Retinal pigment epithelial cell (primary cell): ENCODE data around the gene C1orf210.

Source experiments
- DNase-seq: peaks from one replicate; pipeline ENCODE4 v3.0.0-alpha.2; 2010; ENCODE audit warnings: low read depth
- H3K4me3 ChIP-seq: 2 replicates; pipeline ENCODE4 v1.5.1; 2011; ENCODE audit warnings: mild to moderate bottlenecking, low read length, control low read depth, moderate library complexity
- TF ChIP-seq, protein P1 (sequence below): conservative IDR thresholded peaks from 2 replicates; pipeline ENCODE4 v1.5.1; 2011; ENCODE audit warnings: low read depth, low read length, control low read depth, inconsistent platforms

C1orf210 gene

DNA sequence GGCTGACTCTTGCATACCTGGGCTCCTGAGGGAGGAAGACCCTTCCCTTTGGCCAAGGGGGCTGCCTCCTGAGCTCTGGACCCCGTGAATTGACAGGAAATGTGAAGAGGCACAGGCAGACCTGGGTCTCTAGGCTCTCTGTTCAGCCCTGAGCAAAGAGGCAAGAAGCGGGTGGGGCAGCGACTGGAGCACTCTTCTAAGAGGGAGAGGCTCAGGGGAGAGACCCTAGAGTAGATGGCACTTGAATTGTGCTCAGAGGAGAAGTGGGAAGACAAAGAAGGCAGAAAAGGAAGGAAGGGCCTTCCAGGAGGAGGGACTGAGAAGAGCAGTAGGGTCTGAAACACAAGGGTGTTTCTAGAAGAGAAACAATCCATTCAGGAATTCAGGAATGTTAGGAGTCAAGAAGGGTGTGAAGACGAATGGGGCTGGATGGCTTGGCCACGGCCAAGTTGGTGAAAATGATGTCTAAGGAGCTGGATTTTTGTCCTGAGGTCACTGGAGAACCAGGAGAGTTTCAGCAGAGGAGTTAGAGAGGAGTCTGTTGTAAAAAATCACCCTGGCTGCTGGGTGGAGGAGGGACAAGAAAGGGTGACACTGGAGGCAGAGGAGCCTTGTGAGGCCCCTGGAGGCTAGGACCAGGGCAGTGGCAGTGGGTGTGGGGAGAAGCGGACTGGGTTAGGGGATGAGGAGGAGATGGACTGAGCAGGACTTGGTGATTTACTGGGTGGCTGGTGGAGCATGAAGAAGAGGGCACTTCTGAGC, 20.7 kb upstream of the C1orf210 start:
- no peak overlapping the region for H3K4me3 ChIP-seq
- TF ChIP-seq, protein P1, sequence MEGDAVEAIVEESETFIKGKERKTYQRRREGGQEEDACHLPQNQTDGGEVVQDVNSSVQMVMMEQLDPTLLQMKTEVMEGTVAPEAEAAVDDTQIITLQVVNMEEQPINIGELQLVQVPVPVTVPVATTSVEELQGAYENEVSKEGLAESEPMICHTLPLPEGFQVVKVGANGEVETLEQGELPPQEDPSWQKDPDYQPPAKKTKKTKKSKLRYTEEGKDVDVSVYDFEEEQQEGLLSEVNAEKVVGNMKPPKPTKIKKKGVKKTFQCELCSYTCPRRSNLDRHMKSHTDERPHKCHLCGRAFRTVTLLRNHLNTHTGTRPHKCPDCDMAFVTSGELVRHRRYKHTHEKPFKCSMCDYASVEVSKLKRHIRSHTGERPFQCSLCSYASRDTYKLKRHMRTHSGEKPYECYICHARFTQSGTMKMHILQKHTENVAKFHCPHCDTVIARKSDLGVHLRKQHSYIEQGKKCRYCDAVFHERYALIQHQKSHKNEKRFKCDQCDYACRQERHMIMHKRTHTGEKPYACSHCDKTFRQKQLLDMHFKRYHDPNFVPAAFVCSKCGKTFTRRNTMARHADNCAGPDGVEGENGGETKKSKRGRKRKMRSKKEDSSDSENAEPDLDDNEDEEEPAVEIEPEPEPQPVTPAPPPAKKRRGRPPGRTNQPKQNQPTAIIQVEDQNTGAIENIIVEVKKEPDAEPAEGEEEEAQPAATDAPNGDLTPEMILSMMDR, result no peak
- DNase-seq, result no peak

- TF ChIP-seq, protein P1, result no peak
- no peak overlapping the region for H3K4me3 ChIP-seq
- no peak for DNase-seq
Measured at GRCh38 chr1:43305461-43305860, 20.1 kb upstream of the C1orf210 start.

DNA sequence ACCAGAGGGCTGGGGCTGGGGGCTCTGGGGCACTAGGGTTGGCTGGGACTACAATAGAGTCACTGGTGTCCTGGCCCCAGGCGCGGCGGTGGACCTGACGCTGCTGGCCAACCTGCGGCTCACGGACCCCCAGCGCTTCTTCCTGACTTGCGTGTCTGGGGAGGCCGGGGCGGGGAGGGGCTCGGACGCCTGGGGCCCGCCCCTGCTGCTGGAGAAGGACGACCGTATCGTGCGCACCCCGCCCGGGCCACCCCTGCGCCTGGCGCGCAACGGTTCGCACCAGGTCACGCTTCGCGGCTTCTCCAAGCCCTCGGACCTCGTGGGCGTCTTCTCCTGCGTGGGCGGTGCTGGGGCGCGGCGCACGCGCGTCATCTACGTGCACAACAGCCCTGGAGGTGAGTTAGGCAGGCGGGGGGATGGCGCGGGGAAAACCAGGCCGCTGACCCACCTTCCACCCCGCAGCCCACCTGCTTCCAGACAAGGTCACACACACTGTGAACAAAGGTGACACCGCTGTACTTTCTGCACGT, 19.5 kb upstream of the C1orf210 start:
- no peak for DNase-seq
- TF ChIP-seq, protein P1, result no peak
- no peak overlapping the region for H3K4me3 ChIP-seq

DNA sequence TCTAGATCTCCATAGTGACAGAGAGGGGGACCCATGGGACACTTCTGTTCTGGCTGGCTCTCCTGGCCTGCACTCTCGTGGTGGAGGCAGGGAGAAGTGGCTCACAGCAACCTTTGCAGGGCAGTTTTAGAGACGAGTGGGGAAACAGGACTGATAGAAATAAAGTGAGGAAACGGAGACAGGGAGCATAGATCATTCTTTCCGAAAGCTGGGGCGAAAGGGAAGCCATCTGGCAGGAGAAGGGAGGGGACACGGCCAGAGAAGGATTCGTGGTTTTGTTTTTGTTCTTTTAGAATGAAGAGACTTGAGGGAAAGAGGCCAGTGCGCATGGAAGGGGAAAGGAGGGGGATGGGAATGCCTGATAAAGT, 18.9 kb upstream of the C1orf210 start:
- TF ChIP-seq, protein P1, result no peak
- H3K4me3 ChIP-seq, result no peak overlapping the region
- DNase-seq, result no peak

DNA sequence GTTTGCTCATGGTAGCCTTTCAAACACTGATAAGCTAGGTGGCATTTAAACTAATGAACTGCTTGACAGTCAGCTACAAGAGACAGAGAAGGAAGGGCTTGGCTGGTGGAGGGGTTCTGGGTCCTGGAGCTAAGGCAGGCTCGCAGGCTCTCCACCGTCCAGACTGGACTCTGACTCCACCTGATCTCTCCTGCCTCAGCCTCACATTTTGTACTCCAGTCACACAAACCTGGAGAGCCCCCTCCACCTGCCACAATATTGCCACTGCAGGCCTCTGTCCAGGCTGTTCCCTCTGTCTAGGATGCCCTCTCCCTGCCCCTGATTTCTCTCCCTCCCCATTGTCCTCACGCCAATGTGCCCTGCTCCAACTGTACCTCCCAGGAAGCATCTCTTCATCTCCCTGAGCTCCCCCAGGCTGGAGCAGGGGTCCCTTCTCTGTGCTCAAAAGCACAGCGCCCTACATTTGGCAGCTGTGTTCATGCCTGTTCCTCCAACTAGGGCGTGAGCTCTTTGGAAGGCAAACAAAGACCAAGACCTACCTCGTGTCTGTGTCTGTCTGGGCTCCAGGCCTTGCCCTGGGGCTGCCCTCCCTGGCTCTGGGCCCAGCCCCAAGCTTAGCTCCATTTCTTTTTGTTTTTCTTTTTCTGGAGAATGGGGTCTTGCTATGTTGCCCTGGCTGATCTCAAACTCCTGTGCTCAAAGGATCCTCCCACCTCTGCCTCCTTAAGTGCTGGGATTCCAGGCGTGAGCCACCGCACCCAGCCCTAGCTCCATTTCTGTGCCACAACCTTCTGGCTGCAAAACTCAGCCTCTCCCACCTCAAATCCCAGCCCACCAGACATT, 18.3 kb upstream of the C1orf210 start:
- H3K4me3 ChIP-seq, result no peak overlapping the region
- no peak for DNase-seq
- TF ChIP-seq, protein P1, result no peak

DNA sequence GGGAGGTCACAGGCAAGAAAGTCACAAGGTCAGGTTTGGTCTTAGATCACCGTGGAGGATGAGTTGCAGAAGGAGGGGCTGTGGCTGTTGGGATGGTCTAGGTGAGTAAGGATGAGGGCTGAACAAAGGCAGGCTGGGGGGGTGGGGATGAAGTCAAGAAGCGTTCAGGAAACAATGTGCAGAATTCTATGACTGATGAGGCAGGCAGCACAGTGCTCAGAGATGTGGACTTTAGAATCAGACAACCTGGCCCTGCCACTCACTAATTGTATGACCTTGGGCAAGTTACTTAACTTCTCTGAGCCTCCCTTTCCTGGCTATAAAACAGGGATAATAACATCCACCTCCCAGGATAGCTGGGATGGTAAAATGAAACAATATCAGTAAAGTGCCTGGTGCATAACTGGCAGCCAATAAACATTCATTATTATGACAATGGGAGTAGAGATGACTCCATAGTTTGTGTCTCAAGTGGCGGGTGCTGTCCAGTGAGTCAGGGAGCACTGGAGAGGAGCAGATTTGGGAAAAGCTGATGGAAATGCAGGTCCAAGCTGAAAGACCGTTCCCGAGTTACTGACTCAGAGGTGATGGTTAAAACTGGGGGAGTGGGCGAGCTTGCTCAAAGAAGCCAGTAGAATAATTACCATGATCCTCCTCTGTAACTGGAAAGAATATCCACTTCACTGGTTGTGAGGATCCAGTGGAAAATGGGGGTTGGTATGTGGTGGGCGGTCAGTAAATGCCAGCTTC, 17.5 kb upstream of the C1orf210 start:
- DNase-seq, result no peak
- H3K4me3 ChIP-seq, result no peak overlapping the region
- TF ChIP-seq, protein P1, result no peak
